K562 (cell line): Measurements from ENCODE around the gene TPCN1. TPM values are rescaled to one million over a fixed set of nuclear protein-coding genes. Genes with fewer than 3 reads are reported as not detected.
A peak's percentile ranks its signal among the peaks of the same experiment; 100 is the strongest.

ENCODE experiments used
- AFF1 ChIP-seq, 2 experiments: fragments of 450-650 bp; IDR thresholded peaks; 2 replicates each; pipeline ENCODE4 v1.6.1; 2018; ENCODE audit warnings: mild to moderate bottlenecking in 2 of 2, low read depth in 1 of 2; ENCODE audit not compliant: partially characterized antibody in 2 of 2
- CHD2 ChIP-seq: IDR thresholded peaks from 2 replicates; pipeline ENCODE4 v1.6.1; 2011; ENCODE audit warnings: low read depth, low read length
- CREB1 ChIP-seq, 2 experiments: sonication (generic) in 1 of 2; formaldehyde crosslinking in 1 of 2; IDR thresholded peaks; 2 replicates each; pipeline versions ENCODE4 v1.6.1 to v1.8.0; 2012 to 2022; ENCODE audit warnings: inconsistent platforms in 1 of 2, mild to moderate bottlenecking in 1 of 2, missing genetic modification reagents in 1 of 2, moderate library complexity in 1 of 2
- EGR1 ChIP-seq: fragments of 450-650 bp; conservative IDR thresholded peaks from 2 replicates; pipeline ENCODE4 v1.6.1; 2017; ENCODE audit warnings: mild to moderate bottlenecking
- L3MBTL2 ChIP-seq: fragments of 450-650 bp; IDR thresholded peaks from 2 replicates; pipeline ENCODE4 v1.6.1; 2016; ENCODE audit warnings: mild to moderate bottlenecking, moderate library complexity
- MAFK ChIP-seq: IDR thresholded peaks from 2 replicates; pipeline ENCODE4 v1.6.1; 2011; ENCODE audit warnings: low read length, improper control_type of control experiment
- MCM5 ChIP-seq: fragments of 450-650 bp; IDR thresholded peaks from 2 replicates; pipeline ENCODE4 v1.6.1; 2016; ENCODE audit warnings: low read depth
- MITF ChIP-seq: IDR thresholded peaks from 2 replicates; pipeline ENCODE4 v1.6.1; 2014; ENCODE audit warnings: antibody characterized with exemption
- NFYB ChIP-seq: IDR thresholded peaks from 2 replicates; pipeline ENCODE4 v1.6.1; 2011; ENCODE audit warnings: mild to moderate bottlenecking, moderate library complexity; ENCODE audit not compliant: insufficient read length; ENCODE audit errors: extremely low read depth
- PHF21A ChIP-seq: fragments of 450-650 bp; IDR thresholded peaks from 2 replicates; pipeline ENCODE4 v1.6.1; 2017; ENCODE audit warnings: low read depth, borderline replicate concordance
- RBM15 ChIP-seq: fragments of 200-400 bp; formaldehyde crosslinking; IDR thresholded peaks from 2 replicates; pipeline ENCODE4 v1.6.1; 2018; ENCODE audit warnings: mild to moderate bottlenecking, low read length, moderate library complexity; ENCODE audit not compliant: insufficient read depth
- RERE ChIP-seq: sonication (generic); formaldehyde crosslinking; IDR thresholded peaks from 2 replicates; pipeline ENCODE4 v1.8.0; 2023; ENCODE audit warnings: missing genetic modification reagents, mild to moderate bottlenecking, borderline replicate concordance
- RHOXF2B ChIP-seq: fragments of 250-450 bp; sonication (Bioruptor Pico); conservative IDR thresholded peaks from 2 replicates; pipeline ENCODE4 v1.5.1; 2021
- ZNF280A ChIP-seq: fragments of 450-650 bp; IDR thresholded peaks from 2 replicates; pipeline ENCODE4 v1.6.1; 2018; ENCODE audit warnings: mild to moderate bottlenecking, low read depth; ENCODE audit not compliant: partially characterized antibody
- ZNF583 ChIP-seq: fragments of 250-450 bp; sonication (Bioruptor Pico); IDR thresholded peaks from 2 replicates; pipeline ENCODE4 v1.4.0; 2020
- polyA plus RNA-seq, 8 experiments: library from polyadenylated mRNA; depleted of rRNA in 4 of 8; stranded (reverse) in 5 of 8; unstranded in 3 of 8; fragments of >200 nt; fragmentation: Nextera tagmentation in 2 of 8; fragmentation: Illumina TruSeq in 1 of 8; extraction: Ambion mirVana in 2 of 8; extraction: Trizol in 1 of 8; gene quantifications; 2 replicates each; pipeline versions ENCODE4 v1.2.1 to v1.2.3, GENCODE V29; 2011 to 2014; ENCODE audit warnings: inconsistent platforms in 1 of 8, missing spikeins in 1 of 8
- total RNA-seq, 7 experiments: library from RNA; depleted of rRNA in 6 of 7; stranded (reverse); fragments of >200 nt in 6 of 7; fragmentation: Illumina TruSeq in 2 of 7; extraction: Trizol in 2 of 7; gene quantifications; 2 replicates each; pipeline versions ENCODE4 v1.2.1 to v1.2.3, GENCODE V29; 2011 to 2021; ENCODE audit warnings: low replicate concordance in 1 of 7

Gene TPCN1
- total and polyA plus RNA-seq, 9 of the 15 experiments (the other 6 are each of a cell fraction or from before 2014, with no cell fraction given): 0.80 to 23.8 (median 7.4) TPM

GRCh38 chr12:113299619-113300237 lies 78.5 kb downstream of the TPCN1 start (continued):
- TF ChIP-seq RERE (CRISPR knock-in tag): 0 out of 2 replicates have a peak, but pooled peaks have one; percentile 28
- no peak for TF ChIP-seq MITF
- 0 out of 2 replicates have a peak, but pooled peaks have one; percentile 5 for TF ChIP-seq EGR1
- no peak for TF ChIP-seq MCM5
- no peak for TF ChIP-seq RBM15
- peak in 1 of 2 experiments; percentile 32 for TF ChIP-seq AFF1 (IDR thresholded peaks at IDR 0.05; ENCODE audit: low read depth in 1 of 2, partially characterized antibody in 2 of 2)
- peak; percentile 73 for TF ChIP-seq L3MBTL2
- TF ChIP-seq CREB1 (IDR thresholded peaks at IDR 0.05): no peak
- peak; percentile 32; the same call in 1 of the 2 replicates for TF ChIP-seq CREB1 (CRISPR knock-in tag; IDR thresholded peaks at IDR 0.05)
- no peak for TF ChIP-seq ZNF583 (CRISPR knock-in tag)
- no peak for TF ChIP-seq NFYB
- TF ChIP-seq ZNF280A: no peak
- no peak for TF ChIP-seq PHF21A
- no peak for TF ChIP-seq RHOXF2B (CRISPR knock-in tag)
- peak; percentile 57 for TF ChIP-seq MAFK
- no peak for TF ChIP-seq CHD2
